ENCODE data around the gene NCOA7.

NCOA7 gene, protein sequence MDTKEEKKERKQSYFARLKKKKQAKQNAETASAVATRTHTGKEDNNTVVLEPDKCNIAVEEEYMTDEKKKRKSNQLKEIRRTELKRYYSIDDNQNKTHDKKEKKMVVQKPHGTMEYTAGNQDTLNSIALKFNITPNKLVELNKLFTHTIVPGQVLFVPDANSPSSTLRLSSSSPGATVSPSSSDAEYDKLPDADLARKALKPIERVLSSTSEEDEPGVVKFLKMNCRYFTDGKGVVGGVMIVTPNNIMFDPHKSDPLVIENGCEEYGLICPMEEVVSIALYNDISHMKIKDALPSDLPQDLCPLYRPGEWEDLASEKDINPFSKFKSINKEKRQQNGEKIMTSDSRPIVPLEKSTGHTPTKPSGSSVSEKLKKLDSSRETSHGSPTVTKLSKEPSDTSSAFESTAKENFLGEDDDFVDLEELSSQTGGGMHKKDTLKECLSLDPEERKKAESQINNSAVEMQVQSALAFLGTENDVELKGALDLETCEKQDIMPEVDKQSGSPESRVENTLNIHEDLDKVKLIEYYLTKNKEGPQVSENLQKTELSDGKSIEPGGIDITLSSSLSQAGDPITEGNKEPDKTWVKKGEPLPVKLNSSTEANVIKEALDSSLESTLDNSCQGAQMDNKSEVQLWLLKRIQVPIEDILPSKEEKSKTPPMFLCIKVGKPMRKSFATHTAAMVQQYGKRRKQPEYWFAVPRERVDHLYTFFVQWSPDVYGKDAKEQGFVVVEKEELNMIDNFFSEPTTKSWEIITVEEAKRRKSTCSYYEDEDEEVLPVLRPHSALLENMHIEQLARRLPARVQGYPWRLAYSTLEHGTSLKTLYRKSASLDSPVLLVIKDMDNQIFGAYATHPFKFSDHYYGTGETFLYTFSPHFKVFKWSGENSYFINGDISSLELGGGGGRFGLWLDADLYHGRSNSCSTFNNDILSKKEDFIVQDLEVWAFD

DNA sequence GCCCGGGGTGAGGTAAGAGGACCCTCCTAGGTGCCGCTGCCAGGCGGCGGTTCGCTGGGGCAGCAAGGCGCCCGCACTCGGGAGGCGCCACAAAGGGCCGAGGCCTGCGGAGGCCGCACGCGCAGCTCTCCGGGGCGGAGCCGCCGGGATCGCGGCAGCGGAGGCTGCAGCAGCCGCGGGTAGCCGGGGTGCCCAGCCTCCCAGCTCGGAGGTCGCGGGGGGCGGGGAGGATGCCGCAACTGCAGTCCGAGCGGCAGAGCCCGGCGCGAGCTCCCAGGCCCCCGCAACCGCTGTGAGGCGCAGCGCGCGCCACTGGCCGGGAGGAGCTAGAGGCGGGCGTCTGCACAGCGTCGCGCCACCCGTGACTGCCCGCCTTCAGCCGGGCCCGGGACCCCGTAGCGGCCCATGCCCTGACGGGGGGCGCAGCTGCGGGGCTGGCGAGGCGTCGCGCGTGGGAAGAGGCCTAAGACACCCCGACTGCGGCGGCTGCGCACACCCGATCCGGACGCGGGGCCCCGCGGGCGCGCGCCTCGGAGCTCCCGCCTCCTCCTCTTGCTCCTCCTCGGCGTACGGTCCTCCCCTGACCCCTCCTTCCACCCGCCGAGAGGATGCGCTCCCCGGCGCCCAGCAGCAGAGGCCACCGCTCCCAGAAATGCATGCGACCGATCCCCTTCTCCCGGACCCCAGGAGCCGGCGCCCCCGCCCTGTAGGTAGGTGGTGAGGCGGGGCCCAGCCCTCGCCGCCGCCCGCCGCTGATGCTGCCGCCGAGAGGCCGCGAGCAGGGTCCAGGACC, at the start of gene NCOA7:
TSS of gene NCOA7 (plus strand) at position 603 of the 793 bp plus-strand sequence. CDS start 24,395 bp downstream, outside the sequence.
- Mint-ChIP-seq H3K27me3 (no peaks in the 10 kb centered on the region), H3K4me3 (peak within 1 kb of the TSS; percentile 85), H3K36me3 (ENCODE audit: low read depth) (peaks cover 38% of the 10 kb centered on the region), H3K9me3 (no peaks in the 10 kb centered on the region), H3K4me1 (ENCODE audit: low read depth) (peaks cover 64% of the 10 kb centered on the region), H3K27ac (peak within 1 kb of the TSS; percentile 97)
- DNase-seq = peak; percentile 86

GRCh38 chr6:125741336-125741735, 49.4 kb upstream of the NCOA7 start:
- no peaks in the 10 kb centered on the region for H3K36me3 Mint-ChIP-seq (ENCODE audit: low read depth)
- H3K27me3 Mint-ChIP-seq = peaks cover 54% of the 10 kb centered on the region
- no peak for DNase-seq
- H3K4me1 Mint-ChIP-seq (ENCODE audit: low read depth) = peaks cover 5% of the 10 kb centered on the region
- no peak overlapping the region for H3K4me3 Mint-ChIP-seq
- H3K9me3 Mint-ChIP-seq = no peaks in the 10 kb centered on the region
- H3K27ac Mint-ChIP-seq = no peak overlapping the region

GRCh38 chr6:125742024-125742423, 48.7 kb upstream of the NCOA7 start:
- Mint-ChIP-seq H3K9me3 (no peaks in the 10 kb centered on the region), H3K27ac (no peak overlapping the region), H3K36me3 (ENCODE audit: low read depth) (no peaks in the 10 kb centered on the region), H3K4me1 (ENCODE audit: low read depth) (peaks cover 10% of the 10 kb centered on the region), H3K4me3 (no peak overlapping the region), H3K27me3 (peaks cover 57% of the 10 kb centered on the region)
- no peak for DNase-seq

DNA sequence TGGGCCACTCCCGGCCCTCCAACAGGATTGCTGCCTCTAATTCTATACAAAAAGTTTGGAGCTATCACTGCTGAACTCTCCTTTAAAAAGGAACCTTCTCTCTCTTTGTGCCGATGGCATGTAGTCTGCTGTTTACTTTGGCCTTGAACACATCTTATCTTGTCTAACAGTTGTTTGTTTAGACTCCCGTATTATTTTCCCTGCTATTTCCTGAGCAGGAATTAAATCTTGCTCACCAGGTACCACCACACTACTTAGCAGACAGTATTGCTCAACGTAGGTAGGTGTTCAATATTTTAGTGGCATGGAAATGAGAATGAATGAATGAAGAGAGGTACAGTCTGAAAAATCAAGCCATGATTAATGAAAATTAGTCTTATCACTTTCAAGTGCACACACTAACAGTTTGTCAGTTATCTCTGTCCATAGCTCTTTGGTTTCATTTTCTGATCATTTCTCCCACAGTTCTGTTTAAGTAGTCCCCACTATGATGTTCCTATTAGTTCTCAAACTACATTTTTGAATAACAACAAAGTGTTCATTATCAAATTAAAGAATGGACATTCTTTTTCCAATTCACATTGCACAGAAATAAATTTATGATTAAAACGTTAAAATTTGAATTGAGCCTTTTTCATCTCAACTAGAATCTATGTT, 48.2 kb upstream of the NCOA7 start:
- Mint-ChIP-seq H3K27me3 (peaks cover 57% of the 10 kb centered on the region), H3K36me3 (ENCODE audit: low read depth) (no peaks in the 10 kb centered on the region), H3K4me3 (no peak overlapping the region), H3K27ac (no peak overlapping the region), H3K4me1 (ENCODE audit: low read depth) (peaks cover 13% of the 10 kb centered on the region), H3K9me3 (no peaks in the 10 kb centered on the region)
- no peak for DNase-seq

- DNase-seq = no peak
- Mint-ChIP-seq H3K27me3 (peaks cover 62% of the 10 kb centered on the region), H3K36me3 (ENCODE audit: low read depth) (no peaks in the 10 kb centered on the region), H3K4me1 (ENCODE audit: low read depth) (peaks cover 20% of the 10 kb centered on the region), H3K4me3 (no peak overlapping the region), H3K27ac (no peak overlapping the region), H3K9me3 (no peaks in the 10 kb centered on the region)
Observed at GRCh38 chr6:125743604-125744003, 47.2 kb upstream of the NCOA7 start.

GRCh38 chr6:125745281-125746018, 45.3 kb upstream of the NCOA7 start:
- Mint-ChIP-seq H3K9me3 (no peaks in the 10 kb centered on the region), H3K4me1 (ENCODE audit: low read depth) (peaks cover 34% of the 10 kb centered on the region), H3K27me3 (peaks cover 65% of the 10 kb centered on the region), H3K27ac (no peak overlapping the region), H3K36me3 (ENCODE audit: low read depth) (no peaks in the 10 kb centered on the region), H3K4me3 (no peak overlapping the region)
- DNase-seq = no peak

- Mint-ChIP-seq H3K27ac (no peak overlapping the region), H3K4me1 (ENCODE audit: low read depth) (peaks cover 37% of the 10 kb centered on the region), H3K36me3 (ENCODE audit: low read depth) (no peaks in the 10 kb centered on the region), H3K27me3 (peaks cover 68% of the 10 kb centered on the region), H3K9me3 (no peaks in the 10 kb centered on the region), H3K4me3 (peak overlapping the region; percentile 71)
- DNase-seq = no peak
Observed at GRCh38 chr6:125746019-125746414, 44.7 kb upstream of the NCOA7 start.

GRCh38 chr6:125746731-125747588, 43.8 kb upstream of the NCOA7 start:
- H3K27ac Mint-ChIP-seq = no peak overlapping the region
- H3K9me3 Mint-ChIP-seq = no peaks in the 10 kb centered on the region
- H3K27me3 Mint-ChIP-seq = peaks cover 76% of the 10 kb centered on the region
- H3K4me1 Mint-ChIP-seq (ENCODE audit: low read depth) = peaks cover 37% of the 10 kb centered on the region
- peak overlapping the region; percentile 71 for H3K4me3 Mint-ChIP-seq
- peak; percentile 67 for DNase-seq
- H3K36me3 Mint-ChIP-seq (ENCODE audit: low read depth) = no peaks in the 10 kb centered on the region

DNA sequence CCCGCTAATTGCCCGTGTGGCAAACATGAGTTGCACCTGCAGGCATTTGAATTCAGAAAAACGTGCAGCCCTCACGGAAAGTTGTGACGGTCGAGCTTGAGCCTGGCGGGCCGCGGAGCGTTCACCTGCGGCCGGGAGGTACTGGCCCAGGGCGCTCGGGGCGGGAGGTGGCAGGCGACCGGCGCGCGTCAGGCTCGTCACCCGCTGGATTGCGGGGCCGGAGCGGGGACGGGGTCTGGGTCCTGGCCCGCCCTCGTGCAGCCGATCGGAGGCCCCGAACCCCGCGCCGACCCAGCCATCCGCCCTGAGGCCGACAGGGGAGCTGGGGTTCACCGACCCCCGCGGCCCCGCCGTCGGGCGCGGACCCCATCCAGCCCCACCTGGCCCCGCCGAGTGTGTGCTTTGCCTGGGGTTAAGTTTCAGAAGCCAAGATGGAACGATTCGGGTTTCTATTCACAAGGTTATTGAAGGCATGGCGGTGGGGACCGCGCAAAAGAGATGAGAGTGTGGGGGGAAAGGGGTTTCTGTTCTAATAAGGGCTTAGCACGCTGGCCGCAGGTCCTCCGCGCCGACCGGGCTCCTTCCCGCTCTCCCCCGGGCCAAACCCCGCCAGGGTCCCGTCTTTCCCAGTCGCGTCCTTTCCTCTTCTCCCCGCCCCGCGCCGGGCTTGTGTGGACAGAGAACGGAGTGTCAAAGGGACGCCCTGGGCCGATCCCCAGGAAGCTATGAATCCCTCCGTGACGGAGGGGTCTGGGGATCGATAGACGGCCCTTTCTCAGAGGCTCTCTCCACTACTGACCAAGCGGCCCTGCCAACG, 43.0 kb upstream of the NCOA7 start:
- Mint-ChIP-seq H3K9me3 (no peaks in the 10 kb centered on the region), H3K36me3 (ENCODE audit: low read depth) (no peaks in the 10 kb centered on the region), H3K4me3 (peak overlapping the region; percentile 77), H3K4me1 (ENCODE audit: low read depth) (peaks cover 37% of the 10 kb centered on the region), H3K27ac (no peak overlapping the region), H3K27me3 (peaks cover 75% of the 10 kb centered on the region)
- DNase-seq = peak; percentile 60

DNA sequence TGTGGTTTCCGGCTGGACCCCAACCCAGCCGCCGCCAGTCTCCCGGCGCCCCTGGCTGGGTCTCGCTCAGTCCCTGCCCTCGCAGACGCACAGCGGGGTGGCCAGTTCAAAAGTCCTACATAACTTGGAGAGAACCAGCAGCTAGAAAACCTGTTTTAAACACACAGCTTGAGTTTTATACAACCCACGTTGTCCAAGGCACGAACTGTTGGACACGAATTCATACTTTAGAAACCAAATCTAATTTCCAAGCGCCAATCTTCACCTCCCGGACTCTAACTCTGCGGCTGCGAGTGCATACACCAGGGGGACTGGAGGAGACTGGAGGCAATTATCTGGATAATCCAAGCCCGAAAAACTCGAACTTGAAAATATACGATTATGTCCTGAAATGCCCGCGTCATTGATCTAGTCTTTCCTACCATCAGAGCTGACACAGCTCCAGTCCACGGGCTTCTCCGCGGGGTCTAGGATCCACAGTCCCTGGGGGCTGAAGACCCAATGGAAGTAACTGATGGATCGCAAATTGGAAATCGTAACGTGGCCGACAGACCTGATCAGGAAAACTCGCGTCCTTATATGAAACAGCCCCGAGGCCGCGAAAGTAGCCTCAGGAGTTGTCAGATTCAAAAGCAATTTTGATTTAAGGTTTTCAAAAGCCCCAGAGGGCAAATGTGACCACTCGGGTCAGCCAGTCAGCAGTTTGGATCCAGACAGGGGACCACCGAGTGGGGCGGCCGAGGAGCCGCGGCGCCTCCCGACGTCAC, 42.2 kb upstream of the NCOA7 start:
- H3K4me1 Mint-ChIP-seq (ENCODE audit: low read depth) = peaks cover 40% of the 10 kb centered on the region
- H3K36me3 Mint-ChIP-seq (ENCODE audit: low read depth) = no peaks in the 10 kb centered on the region
- peaks cover 77% of the 10 kb centered on the region for H3K27me3 Mint-ChIP-seq
- no peak overlapping the region for H3K27ac Mint-ChIP-seq
- no peak for DNase-seq
- H3K4me3 Mint-ChIP-seq = peak overlapping the region; percentile 77
- H3K9me3 Mint-ChIP-seq = no peaks in the 10 kb centered on the region

GRCh38 chr6:125749173-125749864, 41.4 kb upstream of the NCOA7 start, which contains the start of gene HEY2:
Gene HEY2, plus strand, starts transcription at chr6:125749632. Its CDS starts 145 bp downstream, at chr6:125749777.
- H3K36me3 Mint-ChIP-seq (ENCODE audit: low read depth) = no peaks in the 10 kb centered on the region
- H3K4me1 Mint-ChIP-seq (ENCODE audit: low read depth) = peaks cover 40% of the 10 kb centered on the region
- DNase-seq = peak; percentile 87
- peaks cover 74% of the 10 kb centered on the region for H3K27me3 Mint-ChIP-seq
- H3K4me3 Mint-ChIP-seq = peak within 1 kb of the TSS; percentile 82
- no peaks in the 10 kb centered on the region for H3K9me3 Mint-ChIP-seq
- peak within 1 kb of the TSS; percentile 63 for H3K27ac Mint-ChIP-seq

Data from activated T-cell treated with anti-CD3 and anti-CD28 coated beads, Interleukin-2, amount 50 U/mL, for 24 hours (primary cell).